HG03060 (cell line): ENCODE data around the gene AMMECR1.
"Not testable (repeated sequence)": the region's sequence is repeated elsewhere in the genome, so short reads cannot be mapped to it uniquely, and the experiment has no call there.

Experiments used
- ATAC-seq: cut with Tn5 transposase; IDR thresholded peaks from one replicate; pipeline ENCODE4 v1.9.1; 2021; ENCODE audit warnings: low read depth, moderate number of reproducible peaks; ENCODE audit not compliant: unreplicated experiment

AMMECR1 gene

DNA sequence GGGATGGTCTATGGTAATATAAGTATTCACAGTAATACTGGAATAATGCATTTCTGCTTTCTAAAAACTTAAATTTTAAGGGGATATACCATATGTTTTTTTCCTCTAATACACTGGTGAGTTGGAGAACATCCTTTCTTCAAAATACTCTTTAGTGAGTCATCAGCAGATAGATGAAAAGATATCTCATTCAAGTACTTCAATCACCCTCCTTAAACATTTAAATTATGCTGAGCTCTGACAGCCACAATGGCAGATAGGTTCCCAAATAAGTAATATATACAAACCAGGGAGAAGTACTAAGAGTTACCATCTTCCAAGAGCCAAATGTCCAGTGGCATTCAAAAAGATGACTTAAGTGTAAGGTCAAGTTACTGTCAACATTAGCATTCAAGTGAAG is 52.2 kb downstream of the AMMECR1 start:
- no peak for ATAC-seq

GRCh38 chrX:110259117-110259516 is 58.8 kb downstream of the AMMECR1 start:
- ATAC-seq, result no peak

DNA sequence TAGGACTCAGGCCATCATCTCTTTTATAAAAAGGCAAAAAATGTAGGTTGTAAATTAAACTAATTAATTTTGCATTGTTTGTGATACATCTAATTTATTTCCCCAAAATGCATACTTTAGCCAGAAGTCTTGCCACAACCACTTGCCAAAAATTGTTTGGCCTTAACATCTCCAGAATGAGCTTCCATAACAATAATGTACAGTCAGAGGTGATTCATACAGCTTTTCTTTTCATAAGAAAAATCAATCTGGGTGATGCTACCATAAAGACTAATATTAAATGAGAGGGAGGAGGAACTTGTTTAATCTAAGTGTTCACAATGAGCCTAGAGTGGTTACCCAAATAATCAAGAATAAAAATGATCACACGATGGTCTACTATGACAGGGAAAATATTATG is 59.3 kb downstream of the AMMECR1 start:
- no peak for ATAC-seq

- ATAC-seq, result no peak
Measured at GRCh38 chrX:110257889-110258288, 60.0 kb downstream of the AMMECR1 start.

DNA sequence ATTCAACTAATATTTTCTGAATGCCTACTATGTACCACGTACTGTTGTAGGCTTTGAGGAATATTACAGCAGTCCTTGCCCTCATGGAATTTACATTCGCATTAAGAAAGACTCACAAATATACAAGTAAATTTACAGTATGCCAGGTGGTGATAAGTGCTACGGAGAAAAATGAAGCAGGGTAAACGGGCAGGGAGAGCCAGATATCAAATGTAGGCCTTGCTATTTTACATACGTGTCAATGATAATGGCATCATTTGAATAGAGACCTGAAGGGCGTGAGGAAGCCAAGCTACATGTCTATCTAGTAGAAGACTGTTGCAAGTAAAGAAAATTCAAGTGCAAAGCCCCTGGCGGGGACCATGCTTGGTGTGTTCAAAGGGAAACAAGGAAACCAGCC is 65.2 kb downstream of the AMMECR1 start:
- no peak for ATAC-seq

GRCh38 chrX:110251961-110252360 is 65.9 kb downstream of the AMMECR1 start:
- no peak for ATAC-seq

DNA sequence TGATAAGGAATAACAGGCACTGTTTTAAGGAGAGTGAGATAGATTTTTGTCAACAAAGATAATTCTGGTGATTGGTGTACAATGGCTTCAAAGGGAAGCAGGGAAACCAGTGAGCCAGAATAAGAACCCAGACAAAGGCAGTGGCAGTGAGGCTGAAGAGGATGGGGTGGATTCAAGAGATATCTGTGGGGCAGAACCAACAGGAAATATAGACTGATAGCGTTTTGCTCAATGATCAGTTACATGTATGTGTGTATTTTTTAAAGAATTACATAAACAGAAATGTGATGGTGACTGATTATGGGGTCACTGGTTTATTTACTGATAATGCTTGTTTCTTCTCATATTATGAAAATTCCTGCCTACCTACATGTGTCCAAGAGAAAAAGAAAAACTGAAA is 66.4 kb downstream of the AMMECR1 start:
- ATAC-seq, result no peak

DNA sequence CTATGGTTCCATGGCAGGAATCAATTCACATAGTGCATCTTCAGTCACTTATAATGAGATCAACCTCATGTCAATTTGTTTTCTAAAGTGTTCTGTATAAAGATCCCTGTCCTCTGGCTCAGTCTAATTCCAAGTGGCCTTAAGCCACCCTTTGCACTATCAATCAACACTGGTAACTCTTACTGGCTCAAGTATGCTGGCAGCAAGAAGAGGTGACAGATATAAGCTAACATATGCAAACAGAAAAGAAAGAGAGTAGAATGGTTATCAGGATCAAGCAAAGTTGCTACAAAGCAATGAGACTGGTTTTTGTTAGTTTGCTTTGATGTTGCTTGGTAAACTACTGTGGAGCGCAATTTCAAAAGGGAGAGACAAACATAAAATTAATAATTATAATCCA is 67.0 kb downstream of the AMMECR1 start:
- ATAC-seq, result no peak

- no peak for ATAC-seq
Measured at GRCh38 chrX:110248578-110248977, 69.3 kb downstream of the AMMECR1 start.

DNA sequence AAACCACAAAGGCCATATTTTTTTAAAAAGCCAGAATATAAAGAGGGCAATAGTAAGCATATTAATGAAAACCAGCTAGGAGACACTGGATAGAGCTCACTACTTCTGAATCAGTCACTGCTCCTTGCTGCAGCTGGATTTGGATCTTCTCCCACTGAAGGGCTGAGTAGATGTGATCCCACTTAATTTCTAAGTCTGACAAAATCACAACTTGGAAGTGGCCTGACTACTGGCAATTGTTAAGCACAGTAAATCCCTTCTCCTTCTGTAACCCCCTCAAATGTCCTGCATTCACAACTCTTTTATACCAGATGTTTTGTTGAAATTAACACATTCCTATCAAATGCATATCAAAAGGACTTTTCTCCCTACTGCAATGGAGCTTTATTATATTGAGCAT is 72.9 kb downstream of the AMMECR1 start:
- no peak for ATAC-seq

- no peak for ATAC-seq
Measured at GRCh38 chrX:110242371-110242770, 75.5 kb downstream of the AMMECR1 start.

DNA sequence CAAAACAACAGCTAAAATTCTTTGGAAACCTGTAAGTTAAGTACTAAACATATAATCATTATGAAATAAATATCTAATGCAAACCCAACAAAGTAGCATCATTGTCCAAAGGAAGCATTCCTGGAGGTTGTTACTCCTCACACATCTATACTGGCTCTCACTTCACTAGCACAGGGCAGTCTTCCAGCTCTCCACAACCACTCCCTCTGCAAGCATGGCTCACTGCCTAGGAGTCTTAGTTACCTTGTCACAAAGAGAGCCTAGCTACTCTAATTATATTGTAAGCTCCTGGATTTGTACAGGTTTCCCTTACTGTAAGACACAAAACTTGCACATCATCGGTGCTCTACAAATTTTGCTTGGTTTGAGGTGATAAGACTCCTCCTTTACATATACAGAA is 76.1 kb downstream of the AMMECR1 start:
- no peak for ATAC-seq

- ATAC-seq, result not testable (repeated sequence)
Measured at GRCh38 chrX:110238259-110238658, 79.6 kb downstream of the AMMECR1 start.

DNA sequence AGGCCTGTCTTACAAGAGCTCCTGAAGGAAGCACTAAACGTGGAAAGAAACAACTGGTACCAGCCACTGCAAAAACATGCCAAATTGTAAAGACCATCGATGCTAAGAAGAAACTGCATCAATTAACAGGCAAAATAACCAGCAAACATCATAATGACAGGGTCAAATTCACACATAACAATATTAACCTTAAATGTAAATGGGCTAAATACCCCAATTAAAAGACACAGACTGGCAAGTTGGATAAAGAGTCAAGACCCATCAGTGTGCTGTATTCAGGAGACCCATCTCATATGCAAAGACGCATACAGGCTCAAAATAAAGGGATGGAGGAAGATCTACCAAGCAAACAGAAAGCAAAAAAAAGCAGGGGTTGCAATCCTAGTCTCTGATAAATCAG is 86.4 kb downstream of the AMMECR1 start:
- ATAC-seq, result not testable (repeated sequence)

GRCh38 chrX:110229497-110230111 is 88.3 kb downstream of the AMMECR1 start:
- ATAC-seq, result not testable (repeated sequence)

DNA sequence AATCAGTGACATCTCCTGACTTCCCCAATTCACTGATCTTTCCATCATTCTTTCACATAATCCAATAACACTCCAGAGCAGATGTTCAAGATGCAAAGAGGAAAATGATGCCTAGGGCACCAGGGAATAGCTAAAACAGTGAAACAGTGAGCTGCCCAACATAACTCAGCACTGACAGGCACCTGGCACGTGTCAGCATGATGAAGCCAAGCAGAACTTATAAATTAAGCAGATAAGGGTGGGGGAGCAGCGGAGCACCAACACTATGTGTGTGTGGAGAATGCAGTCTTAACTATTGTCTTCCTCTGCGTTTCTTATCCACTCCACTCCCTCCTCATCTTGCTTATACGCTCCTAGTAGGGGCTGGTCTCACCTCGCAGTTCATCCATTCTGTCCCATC is 89.4 kb downstream of the AMMECR1 start:
- ATAC-seq, result no peak

DNA sequence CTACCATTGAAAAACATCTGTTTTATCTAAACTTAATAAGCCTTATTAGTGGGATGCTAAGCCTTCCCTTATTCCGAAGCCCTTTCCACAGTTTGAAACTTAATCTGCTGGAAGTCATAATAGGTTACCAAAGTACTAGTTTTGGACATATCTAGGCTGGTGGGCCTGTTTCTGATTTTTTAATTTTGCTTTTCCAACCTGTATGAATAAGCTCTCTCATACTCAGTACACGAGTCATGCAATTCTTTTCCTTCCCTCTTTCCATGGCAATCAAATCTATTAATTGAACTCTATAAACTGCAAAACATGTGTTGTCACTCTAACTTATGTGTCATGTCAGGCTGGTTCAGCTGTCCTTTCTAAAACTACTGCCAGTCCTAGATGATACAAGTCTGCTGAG is 91.0 kb downstream of the AMMECR1 start:
- ATAC-seq, result no peak

DNA sequence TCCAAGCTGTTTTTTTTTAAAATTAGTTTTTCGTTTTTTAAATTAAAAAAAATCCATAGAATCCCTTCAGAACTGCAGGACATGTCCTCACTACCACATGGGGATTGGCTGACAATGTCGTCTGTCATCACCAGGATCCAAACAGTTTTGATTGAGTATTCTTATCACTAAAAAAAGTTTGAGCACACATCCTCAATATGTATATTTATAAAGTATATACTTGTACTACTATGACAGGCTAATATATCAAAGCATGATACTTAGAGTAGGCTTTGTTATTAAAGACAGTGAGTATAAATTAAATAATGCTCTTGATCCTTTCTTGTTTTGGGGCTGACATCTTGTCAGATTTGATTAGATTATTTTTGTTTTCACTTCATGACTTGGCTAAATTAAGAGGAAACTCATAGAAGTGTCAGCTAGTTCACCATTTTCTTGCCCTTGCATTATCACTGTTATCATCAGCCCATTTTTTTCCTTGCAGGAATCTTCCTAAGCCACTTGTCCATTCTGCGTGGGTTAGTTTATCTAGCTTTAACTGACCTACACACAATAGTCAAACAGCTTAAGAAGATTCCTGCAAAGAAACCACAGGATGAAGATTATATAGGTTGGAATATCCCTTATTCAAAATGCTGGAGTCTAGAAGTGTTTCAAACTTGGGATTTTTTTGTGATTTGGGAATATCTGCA is 92.8 kb downstream of the AMMECR1 start:
- ATAC-seq, result no peak

DNA sequence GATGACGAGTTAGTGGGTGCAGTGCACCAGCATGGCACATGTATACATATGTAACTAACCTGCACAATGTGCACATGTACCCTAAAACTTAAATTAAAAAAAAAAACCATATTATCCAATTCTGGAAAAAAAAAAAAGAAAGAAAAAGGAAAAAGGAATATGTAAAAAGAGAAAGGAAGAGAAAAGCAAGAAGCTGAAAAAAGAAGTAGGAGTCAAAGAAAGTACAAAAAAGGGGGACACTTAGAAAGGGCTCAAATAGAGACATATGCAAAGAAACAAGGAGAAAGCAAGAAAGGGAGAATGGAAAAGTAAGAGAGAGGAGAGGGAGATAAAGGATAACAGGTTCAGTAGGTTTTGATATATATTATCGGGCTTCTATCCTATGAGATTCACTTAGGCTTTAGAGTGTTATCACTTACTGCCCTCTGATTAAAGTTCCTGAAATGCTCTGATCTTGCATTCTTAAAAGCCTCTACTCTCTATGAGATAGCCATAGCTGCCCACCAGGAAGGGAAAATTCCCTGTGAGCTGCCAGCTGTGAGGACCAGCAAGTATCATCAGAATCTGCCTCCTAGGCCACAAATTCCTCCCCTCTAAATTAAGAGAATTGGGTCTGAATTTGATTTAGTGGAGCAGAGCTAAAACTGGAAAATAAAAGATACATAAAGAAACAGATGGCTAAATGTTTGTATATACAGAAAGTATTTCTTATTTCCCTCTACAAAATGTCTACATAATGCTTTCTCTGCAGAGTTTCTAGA is 95.2 kb downstream of the AMMECR1 start:
- no peak for ATAC-seq

DNA sequence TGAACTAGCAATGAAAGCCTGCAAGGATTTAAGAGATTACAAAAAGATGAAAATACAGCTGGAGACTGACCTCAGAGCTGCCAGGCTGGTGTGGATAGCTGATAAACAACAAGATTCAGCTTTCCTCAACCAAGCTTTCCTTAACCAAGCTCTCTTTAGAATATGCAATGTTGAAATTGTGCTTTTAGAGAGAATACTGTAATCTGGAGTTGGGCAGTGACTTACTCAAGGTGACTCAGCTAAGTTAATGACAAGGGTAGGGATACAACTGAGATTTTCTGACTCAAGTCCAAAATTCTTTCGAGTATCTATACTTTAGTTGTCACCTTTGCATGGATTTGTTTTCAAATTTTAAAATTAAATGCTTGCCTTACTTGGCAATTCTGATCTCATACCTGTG is 98.0 kb downstream of the AMMECR1 start:
- no peak for ATAC-seq

- no peak for ATAC-seq
Measured at GRCh38 chrX:110218591-110218990, 99.3 kb downstream of the AMMECR1 start.

DNA sequence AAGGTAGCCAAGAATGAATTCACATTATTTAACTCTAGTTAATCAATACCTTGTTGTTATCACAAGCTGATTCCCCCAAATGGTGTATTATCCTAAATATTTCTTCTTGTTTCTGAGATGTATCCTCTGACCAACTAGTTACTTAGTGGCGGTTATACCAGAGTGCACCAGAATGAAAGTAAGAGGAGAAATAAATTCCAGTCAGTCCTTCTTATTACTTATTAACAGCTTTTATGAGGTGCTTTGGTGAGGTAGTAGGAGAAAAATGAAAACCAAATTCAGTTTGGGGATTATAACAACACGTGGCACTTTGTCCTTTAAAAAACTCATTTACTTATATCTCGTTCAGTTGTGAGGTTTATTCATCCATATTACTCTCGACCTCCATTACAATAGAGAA is 101.9 kb downstream of the AMMECR1 start:
- no peak for ATAC-seq
